Measurements from ENCODE around the gene ACOX3.
"Not testable (repeated sequence)": the region's sequence is repeated elsewhere in the genome, so short reads cannot be mapped to it uniquely, and the experiment has no call there.

GRCh38 chr4:8420151-8420550 lies 20.4 kb downstream of the ACOX3 start:
- not testable (repeated sequence) for TF ChIP-seq EZH2 (IDR thresholded peaks at IDR 0.05; ENCODE audit: low read length, missing control alignments)
- TF ChIP-seq, protein P1, sequence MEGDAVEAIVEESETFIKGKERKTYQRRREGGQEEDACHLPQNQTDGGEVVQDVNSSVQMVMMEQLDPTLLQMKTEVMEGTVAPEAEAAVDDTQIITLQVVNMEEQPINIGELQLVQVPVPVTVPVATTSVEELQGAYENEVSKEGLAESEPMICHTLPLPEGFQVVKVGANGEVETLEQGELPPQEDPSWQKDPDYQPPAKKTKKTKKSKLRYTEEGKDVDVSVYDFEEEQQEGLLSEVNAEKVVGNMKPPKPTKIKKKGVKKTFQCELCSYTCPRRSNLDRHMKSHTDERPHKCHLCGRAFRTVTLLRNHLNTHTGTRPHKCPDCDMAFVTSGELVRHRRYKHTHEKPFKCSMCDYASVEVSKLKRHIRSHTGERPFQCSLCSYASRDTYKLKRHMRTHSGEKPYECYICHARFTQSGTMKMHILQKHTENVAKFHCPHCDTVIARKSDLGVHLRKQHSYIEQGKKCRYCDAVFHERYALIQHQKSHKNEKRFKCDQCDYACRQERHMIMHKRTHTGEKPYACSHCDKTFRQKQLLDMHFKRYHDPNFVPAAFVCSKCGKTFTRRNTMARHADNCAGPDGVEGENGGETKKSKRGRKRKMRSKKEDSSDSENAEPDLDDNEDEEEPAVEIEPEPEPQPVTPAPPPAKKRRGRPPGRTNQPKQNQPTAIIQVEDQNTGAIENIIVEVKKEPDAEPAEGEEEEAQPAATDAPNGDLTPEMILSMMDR (conservative IDR thresholded peaks at IDR 0.05 in 1 of 2, IDR thresholded peaks at IDR 0.05 in 1 of 2; ENCODE audit: low read depth in 1 of 2, low read length in 2 of 2), result not testable (repeated sequence)

Data from fibroblast of lung (primary cell).